Measurements from ENCODE around the gene LEKR1. TPM values are rescaled to one million over a fixed set of nuclear protein-coding genes. Genes with fewer than 3 reads are reported as not detected.

LEKR1 gene
- total RNA-seq, 4 donors from 2014 or later = 0.30 to 3.7 (median 2.7) TPM

- H3K4me1 ChIP-seq = no peaks in the 10 kb centered on the region
- H3K4me3 ChIP-seq = no peak overlapping the region
- no peak overlapping the region for H3K27ac ChIP-seq
- no peaks in the 10 kb centered on the region for H3K9me3 ChIP-seq
- H3K36me3 ChIP-seq = no peaks in the 10 kb centered on the region
- TF ChIP-seq EP300 (IDR thresholded peaks at IDR 0.05) (no peak), POLR2A (IDR thresholded peaks at IDR 0.05) (no peak)
- TF ChIP-seq, protein P1, sequence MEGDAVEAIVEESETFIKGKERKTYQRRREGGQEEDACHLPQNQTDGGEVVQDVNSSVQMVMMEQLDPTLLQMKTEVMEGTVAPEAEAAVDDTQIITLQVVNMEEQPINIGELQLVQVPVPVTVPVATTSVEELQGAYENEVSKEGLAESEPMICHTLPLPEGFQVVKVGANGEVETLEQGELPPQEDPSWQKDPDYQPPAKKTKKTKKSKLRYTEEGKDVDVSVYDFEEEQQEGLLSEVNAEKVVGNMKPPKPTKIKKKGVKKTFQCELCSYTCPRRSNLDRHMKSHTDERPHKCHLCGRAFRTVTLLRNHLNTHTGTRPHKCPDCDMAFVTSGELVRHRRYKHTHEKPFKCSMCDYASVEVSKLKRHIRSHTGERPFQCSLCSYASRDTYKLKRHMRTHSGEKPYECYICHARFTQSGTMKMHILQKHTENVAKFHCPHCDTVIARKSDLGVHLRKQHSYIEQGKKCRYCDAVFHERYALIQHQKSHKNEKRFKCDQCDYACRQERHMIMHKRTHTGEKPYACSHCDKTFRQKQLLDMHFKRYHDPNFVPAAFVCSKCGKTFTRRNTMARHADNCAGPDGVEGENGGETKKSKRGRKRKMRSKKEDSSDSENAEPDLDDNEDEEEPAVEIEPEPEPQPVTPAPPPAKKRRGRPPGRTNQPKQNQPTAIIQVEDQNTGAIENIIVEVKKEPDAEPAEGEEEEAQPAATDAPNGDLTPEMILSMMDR (IDR thresholded peaks at IDR 0.05) = no peak
- no peaks in the 10 kb centered on the region for H3K27me3 ChIP-seq
- no peak for DNase-seq (ENCODE audit: low spot score in 2 of 2)
Observed at GRCh38 chr3:156782921-156783320, 43.2 kb upstream of the LEKR1 start.

DNA sequence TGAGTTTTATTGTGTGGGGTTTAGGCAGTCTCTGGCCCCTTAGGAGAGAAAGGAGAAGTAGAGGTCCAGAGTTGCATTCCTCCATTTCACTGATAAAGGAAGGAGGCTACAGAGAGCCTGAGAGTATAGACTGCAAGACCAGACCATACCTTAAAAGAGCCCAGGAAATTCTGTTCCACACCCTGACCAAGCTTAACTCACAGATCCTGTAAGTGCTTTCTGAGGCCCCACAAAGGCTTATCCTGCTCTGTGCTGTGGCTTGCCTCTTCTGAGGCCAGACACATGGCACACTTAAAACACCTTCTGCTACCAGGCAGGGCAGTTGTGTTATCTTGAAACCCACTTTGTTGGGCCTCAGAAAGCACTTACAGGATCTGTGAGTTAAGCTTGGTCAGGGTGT is 39.2 kb upstream of the LEKR1 start:
- H3K36me3 ChIP-seq = no peaks in the 10 kb centered on the region
- no peak for DNase-seq (ENCODE audit: low spot score in 2 of 2)
- H3K27ac ChIP-seq = no peak overlapping the region
- H3K4me3 ChIP-seq = no peak overlapping the region
- TF ChIP-seq, protein P1 (IDR thresholded peaks at IDR 0.05) = no peak
- TF ChIP-seq EP300 (IDR thresholded peaks at IDR 0.05) = no peak
- TF ChIP-seq POLR2A (IDR thresholded peaks at IDR 0.05) = no peak
- no peaks in the 10 kb centered on the region for H3K27me3 ChIP-seq
- no peaks in the 10 kb centered on the region for H3K4me1 ChIP-seq
- no peaks in the 10 kb centered on the region for H3K9me3 ChIP-seq

DNA sequence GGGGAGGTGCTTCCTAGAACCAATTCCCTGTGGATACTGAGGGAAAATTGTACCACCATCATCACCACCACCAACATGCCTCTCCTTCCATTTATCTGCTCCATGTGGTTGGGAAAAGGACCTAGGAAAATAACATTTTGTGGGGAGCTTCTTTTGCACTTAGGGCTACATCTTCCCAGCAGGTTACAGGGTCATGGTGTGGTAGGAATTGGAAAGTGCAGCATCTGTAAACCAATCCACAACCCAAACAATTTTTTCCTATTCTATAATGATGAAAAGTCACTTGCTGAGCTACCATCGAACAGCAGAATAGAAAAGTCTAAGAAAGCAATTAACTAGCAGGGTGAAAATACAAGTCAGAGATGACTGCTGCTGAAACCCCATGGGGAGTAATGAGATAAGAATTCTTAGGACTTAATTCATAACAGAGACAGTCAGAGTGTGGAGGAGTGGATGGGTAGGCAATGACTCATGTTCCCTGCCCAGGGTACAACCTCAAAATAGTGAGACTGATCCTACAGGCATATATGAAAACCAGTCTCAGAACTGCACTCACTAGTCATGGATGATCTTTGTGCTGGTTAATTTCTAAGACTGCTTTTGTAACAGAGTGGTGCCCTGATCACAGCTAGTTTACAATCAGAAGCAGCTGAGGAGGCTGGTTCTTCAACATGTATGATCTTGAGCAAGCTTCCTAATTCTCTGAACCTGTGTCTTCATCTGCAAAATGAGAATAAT is 38.1 kb upstream of the LEKR1 start:
- Histone ChIP-seq H3K4me1 (no peaks in the 10 kb centered on the region), H3K4me3 (no peak overlapping the region), H3K36me3 (no peaks in the 10 kb centered on the region), H3K9me3 (no peaks in the 10 kb centered on the region), H3K27me3 (no peaks in the 10 kb centered on the region), H3K27ac (no peak overlapping the region)
- DNase-seq (ENCODE audit: low spot score in 2 of 2) = no peak
- TF ChIP-seq EP300 (IDR thresholded peaks at IDR 0.05) = no peak
- TF ChIP-seq, protein P1 (IDR thresholded peaks at IDR 0.05) = no peak
- TF ChIP-seq POLR2A (IDR thresholded peaks at IDR 0.05) = no peak
- whole genome bisulfite sequencing, 2 donors = 60 to 64% methylated on average over 1 of the region's 1 CpG

DNA sequence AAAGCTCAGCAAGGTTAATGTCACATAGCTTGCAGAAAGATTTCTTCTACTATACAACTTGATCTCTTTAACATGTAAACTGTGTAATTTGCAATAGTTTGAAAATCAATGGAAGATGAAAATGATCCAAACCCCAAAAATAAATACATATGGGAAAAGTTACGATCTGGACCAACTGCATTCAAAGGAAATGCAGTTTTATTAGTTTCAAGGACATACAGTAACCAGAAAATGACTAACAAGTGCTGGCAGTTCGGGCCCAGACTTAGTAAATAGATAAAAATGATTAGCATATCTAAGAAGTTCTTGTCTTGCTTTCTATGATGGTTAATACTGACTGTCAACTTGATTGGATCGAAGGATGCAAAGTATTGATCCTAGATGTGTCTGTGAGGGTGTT is 37.3 kb upstream of the LEKR1 start:
- Histone ChIP-seq H3K27ac (no peak overlapping the region), H3K4me3 (no peak overlapping the region), H3K36me3 (no peaks in the 10 kb centered on the region), H3K27me3 (no peaks in the 10 kb centered on the region), H3K4me1 (peaks cover 0 to 3% (median 0%) of the 10 kb centered on the region in 4 donors), H3K9me3 (no peaks in the 10 kb centered on the region)
- 87 to 92% methylated on average over 3 of the region's 3 CpGs for WGBS, 2 donors
- TF ChIP-seq, protein P1 (IDR thresholded peaks at IDR 0.05) = no peak
- TF ChIP-seq EP300 (IDR thresholded peaks at IDR 0.05) (no peak), POLR2A (IDR thresholded peaks at IDR 0.05) (no peak)
- no peak for DNase-seq (ENCODE audit: low spot score in 2 of 2)

GRCh38 chr3:156790156-156790555 is 36.0 kb upstream of the LEKR1 start:
- H3K36me3 ChIP-seq = no peaks in the 10 kb centered on the region
- TF ChIP-seq POLR2A (IDR thresholded peaks at IDR 0.05) (no peak), EP300 (IDR thresholded peaks at IDR 0.05) (no peak)
- TF ChIP-seq, protein P1 (IDR thresholded peaks at IDR 0.05) = no peak
- H3K9me3 ChIP-seq = no peaks in the 10 kb centered on the region
- H3K4me3 ChIP-seq = no peak overlapping the region
- H3K4me1 ChIP-seq = peaks cover 0 to 11% (median 2%) of the 10 kb centered on the region in 4 donors
- DNase-seq (ENCODE audit: low spot score in 2 of 2) = no peak
- no peak overlapping the region for H3K27ac ChIP-seq
- no peaks in the 10 kb centered on the region for H3K27me3 ChIP-seq

Data from tibial nerve (tissue), 4 donors.